ENCODE measurements around the gene OPRM1.

Gene OPRM1

GRCh38 chr6:154292066-154292465 is 253.0 kb downstream of the OPRM1 start:
- H3K27ac Mint-ChIP-seq, result no peak overlapping the region
- no peaks in the 10 kb centered on the region for H3K4me1 Mint-ChIP-seq
- CTCF ChIA-PET, result interaction anchor here (1.6 kb wide), 1 partner anchor 24 kb away, joined by 4 read pairs; no protein-coding TSS in a partner anchor
- no peak for DNase-seq
- no peaks in the 10 kb centered on the region for H3K9me3 Mint-ChIP-seq
- H3K36me3 Mint-ChIP-seq, result no peaks in the 10 kb centered on the region
- H3K27me3 Mint-ChIP-seq, result peaks cover 5% of the 10 kb centered on the region
- H3K4me3 Mint-ChIP-seq, result no peak overlapping the region

GRCh38 chr6:154292855-154293519 is 253.9 kb downstream of the OPRM1 start:
- no peak for DNase-seq
- Mint-ChIP-seq H3K9me3 (no peaks in the 10 kb centered on the region), H3K27me3 (peaks cover 5% of the 10 kb centered on the region), H3K4me1 (peaks cover 4% of the 10 kb centered on the region), H3K27ac (no peak overlapping the region), H3K4me3 (no peak overlapping the region), H3K36me3 (no peaks in the 10 kb centered on the region)
- CTCF ChIA-PET, result interaction anchor here (1.6 kb wide), 1 partner anchor 25 kb away, joined by 4 read pairs; no protein-coding TSS in a partner anchor

- H3K27ac Mint-ChIP-seq, result no peak overlapping the region
- CTCF ChIA-PET, result no interaction called here
- peaks cover 12% of the 10 kb centered on the region for H3K27me3 Mint-ChIP-seq
- H3K9me3 Mint-ChIP-seq, result no peaks in the 10 kb centered on the region
- H3K36me3 Mint-ChIP-seq, result no peaks in the 10 kb centered on the region
- DNase-seq, result no peak
- no peak overlapping the region for H3K4me3 Mint-ChIP-seq
- H3K4me1 Mint-ChIP-seq, result peaks cover 4% of the 10 kb centered on the region
Observed at GRCh38 chr6:154295733-154296132, 256.7 kb downstream of the OPRM1 start.
